ENCODE measurements around the gene RTN1. TPM values are rescaled to one million over a fixed set of nuclear protein-coding genes. Genes with fewer than 3 reads are reported as not detected.

Gene RTN1
- polyA plus RNA-seq, 1 experiment: 0.36 TPM

- no peak overlapping the region for H3K4me3 ChIP-seq (ENCODE audit: low read depth, low read length)
- no peak for TF ChIP-seq CTCF (IDR thresholded peaks at IDR 0.05; ENCODE audit: insufficient read depth, low read depth, low read length)
- H3K27me3 ChIP-seq (ENCODE audit: control insufficient read depth, insufficient read depth, low read length): no peaks in the 10 kb centered on the region
- no peak for DNase-seq (ENCODE audit: low read depth)
- H3K36me3 ChIP-seq (ENCODE audit: control insufficient read depth, insufficient read depth, low read length): no peaks in the 10 kb centered on the region
- ChIA-PET POLR2A (no interaction called here), CTCF (no interaction called here)
These were observed 20.1 kb downstream of the RTN1 start for GRCh38 chr14:59850458-59850857.

- CTCF ChIA-PET: no interaction called here
- Histone ChIP-seq H3K27me3 (ENCODE audit: control insufficient read depth, insufficient read depth, low read length) (no peaks in the 10 kb centered on the region), H3K36me3 (ENCODE audit: control insufficient read depth, insufficient read depth, low read length) (no peaks in the 10 kb centered on the region), H3K4me3 (ENCODE audit: low read depth, low read length) (no peak overlapping the region)
- DNase-seq (ENCODE audit: low read depth): no peak
- POLR2A ChIA-PET: no interaction called here
- no peak for TF ChIP-seq CTCF (IDR thresholded peaks at IDR 0.05; ENCODE audit: insufficient read depth, low read depth, low read length)
These were observed 21.0 kb downstream of the RTN1 start for GRCh38 chr14:59849411-59850130.

- TF ChIP-seq CTCF (IDR thresholded peaks at IDR 0.05; ENCODE audit: insufficient read depth, low read depth, low read length): no peak
- H3K27me3 ChIP-seq (ENCODE audit: control insufficient read depth, insufficient read depth, low read length): no peaks in the 10 kb centered on the region
- H3K36me3 ChIP-seq (ENCODE audit: control insufficient read depth, insufficient read depth, low read length): no peaks in the 10 kb centered on the region
- H3K4me3 ChIP-seq (ENCODE audit: low read depth, low read length): no peak overlapping the region
- ChIA-PET CTCF (no interaction called here), POLR2A (no interaction called here)
- DNase-seq (ENCODE audit: low read depth): no peak
These were observed 21.9 kb downstream of the RTN1 start for GRCh38 chr14:59848671-59849070.

- no peak for DNase-seq (ENCODE audit: low read depth)
- CTCF ChIA-PET: no interaction called here
- TF ChIP-seq CTCF (IDR thresholded peaks at IDR 0.05; ENCODE audit: insufficient read depth, low read depth, low read length): no peak
- H3K36me3 ChIP-seq (ENCODE audit: control insufficient read depth, insufficient read depth, low read length): no peaks in the 10 kb centered on the region
- POLR2A ChIA-PET: no interaction called here
- no peaks in the 10 kb centered on the region for H3K27me3 ChIP-seq (ENCODE audit: control insufficient read depth, insufficient read depth, low read length)
- no peak overlapping the region for H3K4me3 ChIP-seq (ENCODE audit: low read depth, low read length)
These were observed 22.9 kb downstream of the RTN1 start for GRCh38 chr14:59847711-59848110.

GRCh38 chr14:59846595-59846994 is 24.0 kb downstream of the RTN1 start:
- POLR2A ChIA-PET: no interaction called here

More at GRCh38 chr14:59846595-59846994, 24.0 kb downstream of the RTN1 start:
- H3K27me3 ChIP-seq (ENCODE audit: control insufficient read depth, insufficient read depth, low read length): no peaks in the 10 kb centered on the region
- no peak for TF ChIP-seq CTCF (IDR thresholded peaks at IDR 0.05; ENCODE audit: insufficient read depth, low read depth, low read length)
- no peak for DNase-seq (ENCODE audit: low read depth)
- CTCF ChIA-PET: no interaction called here
- H3K36me3 ChIP-seq (ENCODE audit: control insufficient read depth, insufficient read depth, low read length): no peaks in the 10 kb centered on the region
- H3K4me3 ChIP-seq (ENCODE audit: low read depth, low read length): no peak overlapping the region
